HuH-7.5 (cell line): ENCODE results near the gene PLCL1.

ENCODE experiments used
- DNase-seq: peaks from one replicate; pipeline ENCODE4 v3.0.0; 2011; ENCODE audit warnings: low spot score

The PLCL1 gene

DNA sequence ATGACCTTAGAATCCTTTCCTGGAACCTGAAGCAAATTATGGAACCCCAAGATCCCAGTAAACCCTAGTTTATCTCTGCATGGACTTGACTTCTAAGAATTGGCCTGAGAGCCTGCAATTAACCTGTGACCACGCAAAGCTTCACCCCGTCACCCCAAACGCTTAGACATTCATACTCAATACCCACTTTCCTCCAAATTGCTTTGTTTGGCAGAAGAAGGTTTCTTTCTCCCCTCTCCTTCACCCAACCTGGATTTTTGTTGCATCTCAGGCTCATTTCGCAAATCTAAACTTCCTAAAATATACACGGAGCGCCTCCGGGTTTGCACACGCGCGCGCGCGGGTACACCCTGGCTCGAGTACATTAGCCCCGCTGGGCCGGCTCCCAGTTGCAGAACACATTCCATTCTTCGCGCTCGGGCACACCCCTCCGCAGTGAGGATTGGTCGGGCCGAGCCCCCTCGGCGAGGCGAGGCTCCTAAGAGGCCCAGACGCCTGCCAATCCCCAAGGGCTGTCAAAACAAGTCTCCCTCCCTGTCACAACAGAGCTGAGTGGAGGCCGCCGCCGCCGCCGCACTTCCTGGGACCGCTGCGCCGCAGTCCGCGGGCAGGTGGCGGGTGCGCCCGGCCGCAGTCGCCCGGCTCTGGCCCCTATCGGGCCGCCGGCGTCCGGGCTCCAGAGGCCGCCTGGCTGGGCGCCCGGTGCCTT is at the start of gene PLCL1:
TSS of gene PLCL1 (plus strand) at position 545 of the 709 bp plus-strand sequence.
- DNase-seq, result peak; percentile 83

DNA sequence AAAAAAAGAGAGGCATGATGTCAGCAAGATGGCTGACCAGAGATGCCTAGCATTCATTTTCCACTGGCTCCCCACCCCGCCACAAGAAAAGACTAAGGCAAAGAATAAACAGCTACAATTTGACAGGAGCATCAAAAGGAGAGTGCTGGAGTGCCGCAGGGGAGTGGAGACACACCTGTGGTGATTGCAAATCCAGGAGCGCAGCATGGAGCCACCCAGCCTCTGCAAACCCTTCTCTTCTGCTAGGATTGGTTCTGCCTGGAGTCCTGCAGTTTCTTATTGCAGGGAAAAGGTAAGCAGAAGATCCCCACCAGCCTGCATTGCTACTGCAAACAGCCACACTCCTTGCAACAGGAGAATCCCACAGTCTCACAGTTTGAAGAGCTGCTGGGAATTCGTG is 45.4 kb upstream of the PLCL1 start:
- DNase-seq, result no peak

GRCh38 chr2:197759625-197760292 is 44.6 kb upstream of the PLCL1 start:
- no peak for DNase-seq

- no peak for DNase-seq
These were observed 44.1 kb upstream of the PLCL1 start for GRCh38 chr2:197760293-197760657.

DNA sequence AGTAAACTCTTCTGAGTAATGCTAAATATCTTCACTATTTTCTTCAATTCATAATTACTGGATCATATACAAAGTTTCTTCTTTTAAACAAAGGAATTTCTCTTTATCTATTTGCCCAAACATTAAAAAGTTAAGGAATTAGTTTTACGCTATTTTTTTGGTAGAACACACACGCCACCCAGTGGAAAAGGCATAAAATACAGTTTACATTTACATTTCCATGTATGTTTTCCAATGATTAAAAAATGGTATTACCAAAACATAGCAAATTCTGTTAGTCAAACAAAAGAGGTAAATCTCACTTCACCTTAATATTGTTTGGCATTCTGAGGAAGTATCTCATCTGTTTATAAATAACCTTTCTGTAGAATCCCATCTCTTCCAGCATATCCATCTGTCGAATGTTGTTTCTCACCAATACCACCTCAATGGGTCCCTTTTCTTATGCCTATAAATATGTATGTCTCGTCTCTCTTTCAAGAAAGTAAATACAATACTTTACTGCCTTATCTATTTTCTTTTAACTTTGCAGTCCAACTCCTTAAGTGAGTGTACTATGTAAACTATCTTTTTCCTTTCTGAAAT is 26.5 kb upstream of the PLCL1 start:
- DNase-seq, result no peak

DNA sequence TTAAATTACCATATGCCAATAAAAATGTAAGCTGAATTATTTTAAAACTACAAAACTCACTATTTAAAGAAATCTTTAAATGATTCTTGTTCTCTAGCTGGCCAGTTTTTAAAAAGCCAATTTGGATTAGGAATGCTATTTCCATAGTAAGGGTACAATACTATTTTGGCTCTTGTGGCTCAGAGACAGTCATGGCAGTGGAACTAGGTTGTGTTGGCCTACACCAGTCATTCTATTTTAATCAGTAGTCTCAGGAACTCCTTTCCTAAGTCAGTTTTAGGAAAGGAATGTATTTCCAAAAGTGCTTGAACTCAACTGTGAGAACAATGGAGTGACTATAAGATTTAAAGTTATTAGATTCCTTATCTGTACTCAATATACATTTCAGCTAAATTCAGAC is 25.1 kb upstream of the PLCL1 start:
- DNase-seq, result no peak

DNA sequence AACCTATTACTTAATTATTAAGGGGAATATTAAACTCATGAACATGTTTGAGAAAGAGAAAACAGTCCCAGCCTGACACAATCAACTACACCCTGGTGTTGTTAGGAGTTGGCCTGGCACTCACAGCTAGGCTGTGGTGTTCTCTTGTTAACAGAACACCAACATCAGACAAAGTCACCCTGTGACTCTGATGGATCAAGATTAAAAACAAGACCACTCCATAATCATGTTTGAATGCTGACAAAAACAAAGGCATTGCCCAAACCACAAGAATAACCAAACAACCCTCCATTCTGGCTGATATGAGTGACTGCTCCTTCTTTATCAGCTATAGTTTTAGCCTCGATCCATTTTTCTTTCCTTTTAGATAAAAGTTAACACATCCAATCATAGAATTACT is 22.3 kb upstream of the PLCL1 start:
- DNase-seq, result no peak

DNA sequence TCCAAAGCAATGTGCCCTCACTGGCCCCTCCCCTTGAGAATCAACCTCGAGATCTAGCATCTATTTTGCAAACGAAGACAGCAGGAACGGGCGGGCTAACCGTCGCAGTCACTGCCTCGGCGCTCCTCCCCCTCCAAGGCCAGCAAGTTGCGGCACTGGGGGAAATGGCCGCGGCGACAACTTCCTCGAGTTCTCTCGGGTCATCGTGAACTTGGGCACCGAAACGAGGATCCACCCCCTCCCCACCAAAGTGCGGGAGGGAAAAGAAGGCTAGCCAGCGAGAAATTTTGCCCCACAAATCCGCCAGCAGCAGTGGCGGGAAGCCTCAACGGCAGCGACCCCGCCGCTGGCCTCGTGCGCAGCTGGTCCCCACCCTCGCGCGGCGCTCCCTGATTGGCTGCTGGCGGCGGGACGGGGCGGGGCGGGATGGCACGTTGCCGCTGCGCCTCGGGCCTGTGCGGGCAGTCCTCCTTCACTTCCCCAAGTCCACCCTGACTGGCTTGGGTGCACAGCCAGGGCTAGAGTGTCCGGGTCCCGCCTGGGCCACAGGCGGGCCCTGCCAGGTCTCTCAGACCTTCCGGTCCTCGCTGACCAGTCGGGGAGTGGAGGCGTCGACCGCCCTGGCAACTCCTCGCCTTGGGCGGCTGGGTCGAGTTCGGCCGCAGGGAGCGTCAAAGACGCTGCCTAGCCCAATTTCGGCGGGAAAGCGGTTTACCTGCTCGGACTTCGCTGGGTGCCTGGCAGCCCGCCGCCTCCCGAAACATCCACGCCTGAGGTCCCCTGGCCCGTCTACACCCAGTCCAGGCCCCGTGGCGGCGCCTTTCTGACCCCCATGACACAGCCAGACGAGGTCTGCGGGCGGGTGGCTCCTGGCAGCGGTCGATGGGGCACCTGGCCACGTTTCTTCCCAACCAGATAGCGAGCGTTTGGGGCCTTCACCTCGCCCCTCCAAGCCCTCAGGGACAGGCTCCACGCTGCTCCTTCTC is 19.1 kb upstream of the PLCL1 start, which contains the start of gene BOLL:
TSS of gene BOLL (minus strand) at position 364 of the 986 bp plus-strand sequence. CDS start 3,469 bp downstream, outside the sequence.
- DNase-seq, result no peak

GRCh38 chr2:197786010-197786877 is 18.1 kb upstream of the PLCL1 start:
- DNase-seq, result no peak

- no peak for DNase-seq
These were observed 10.9 kb upstream of the PLCL1 start for GRCh38 chr2:197793456-197793855.

DNA sequence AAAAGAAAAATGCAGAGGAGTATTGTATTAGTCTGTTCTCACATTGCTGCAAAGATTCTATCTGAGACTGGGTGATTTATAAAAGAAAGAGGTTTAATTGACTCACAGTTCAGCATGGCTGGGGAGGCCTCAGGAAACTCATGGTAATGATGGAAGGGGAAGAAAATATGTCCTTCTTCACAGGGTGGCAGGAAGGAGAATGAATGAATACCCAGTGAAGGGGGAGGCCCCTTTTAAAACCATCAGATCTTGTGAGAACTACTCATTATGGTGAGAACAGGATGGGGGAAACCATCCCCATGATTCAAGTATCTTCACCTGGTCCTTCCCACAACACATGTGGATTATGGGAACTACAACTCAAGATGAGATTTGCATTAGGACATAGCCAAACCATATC is 9.1 kb upstream of the PLCL1 start:
- no peak for DNase-seq

DNA sequence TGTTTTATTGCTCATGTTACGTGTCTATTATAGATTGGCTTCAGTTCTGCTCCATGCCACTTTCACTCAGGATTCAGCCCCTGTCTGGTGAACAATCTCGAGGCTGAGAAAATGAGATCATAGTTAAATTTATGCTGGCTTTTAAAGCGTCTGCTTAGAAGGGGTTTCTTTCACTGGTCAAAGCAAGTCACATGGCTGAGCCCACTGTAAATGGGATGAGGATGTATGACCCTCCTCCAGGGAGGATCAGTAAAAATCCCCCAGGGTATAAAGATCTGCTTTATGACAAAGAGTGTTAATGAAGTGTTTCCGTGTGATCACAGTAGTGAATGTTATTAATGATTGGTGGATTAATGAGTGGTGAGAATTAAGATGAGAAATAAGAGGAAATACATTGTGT is 6.2 kb upstream of the PLCL1 start:
- DNase-seq, result no peak

DNA sequence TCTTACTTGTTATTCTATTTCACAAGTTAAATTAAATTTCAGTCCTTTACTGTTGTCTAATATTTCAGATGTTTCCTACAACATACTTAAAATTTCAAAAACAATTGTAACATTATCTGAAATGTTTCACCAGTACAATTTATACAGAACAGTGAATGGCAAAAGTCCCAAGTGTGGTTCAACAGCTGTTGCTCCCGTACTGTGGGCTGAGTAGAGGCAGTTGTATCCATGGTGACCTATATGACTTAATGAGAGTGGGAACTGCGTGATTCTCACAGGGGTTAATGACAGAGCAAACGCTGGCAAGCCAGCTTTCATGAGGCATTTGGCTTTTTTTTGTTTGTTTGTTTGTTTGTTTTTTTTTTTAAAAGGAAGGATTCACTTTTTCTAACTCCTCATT is 5.3 kb upstream of the PLCL1 start:
- DNase-seq, result no peak

- no peak for DNase-seq
These were observed 4.3 kb upstream of the PLCL1 start for GRCh38 chr2:197800091-197800490.

GRCh38 chr2:197801033-197801432 is 3.4 kb upstream of the PLCL1 start:
- no peak for DNase-seq

GRCh38 chr2:197803033-197803444 is 1.4 kb upstream of the PLCL1 start:
- DNase-seq, result peak; percentile 36

DNA sequence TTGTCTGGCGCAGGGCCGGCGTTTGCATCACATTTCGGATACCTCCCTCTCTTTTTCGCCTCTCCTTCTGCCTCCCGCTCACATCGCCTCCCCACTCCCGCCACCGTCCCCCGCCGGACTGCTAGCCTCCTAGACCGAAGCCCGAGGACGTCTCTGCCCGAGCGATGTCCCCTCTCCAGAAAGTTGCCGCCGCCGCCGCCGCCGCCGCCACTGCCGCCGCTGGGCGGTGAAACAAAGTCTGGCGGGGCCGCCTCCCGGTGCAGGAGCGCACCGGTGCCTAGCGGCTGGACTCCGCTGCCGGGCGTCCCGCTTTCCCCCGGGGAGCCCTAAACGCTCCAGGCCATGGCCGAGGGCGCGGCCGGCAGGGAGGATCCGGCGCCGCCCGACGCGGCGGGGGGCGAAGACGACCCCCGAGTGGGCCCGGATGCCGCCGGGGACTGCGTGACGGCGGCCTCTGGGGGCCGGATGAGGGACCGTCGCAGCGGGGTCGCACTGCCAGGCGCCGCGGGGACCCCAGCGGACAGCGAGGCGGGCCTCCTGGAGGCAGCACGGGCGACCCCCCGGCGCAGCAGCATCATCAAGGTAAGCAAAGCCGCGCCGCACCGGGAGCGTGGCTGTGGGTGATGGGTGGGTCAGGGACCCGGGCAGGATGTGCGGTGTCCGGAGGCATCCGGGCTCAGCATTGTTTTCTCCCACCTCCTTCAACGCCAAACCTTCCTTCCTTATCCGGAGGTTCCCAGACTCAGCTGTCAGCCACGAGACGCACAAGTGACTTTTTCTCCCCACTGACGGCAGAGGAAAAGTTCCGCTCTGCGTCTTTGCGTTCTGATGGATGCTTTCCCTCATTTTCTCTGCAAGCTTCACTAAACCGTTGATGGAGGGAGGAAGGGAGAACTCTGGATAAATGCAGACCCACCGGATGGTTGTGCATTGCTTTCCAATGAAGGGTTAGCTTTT is 643 bp downstream of the PLCL1 start:
- peak; percentile 23 for DNase-seq

GRCh38 chr2:197805715-197806633 is 1.6 kb downstream of the PLCL1 start:
- no peak for DNase-seq

GRCh38 chr2:197809064-197809463 is 4.7 kb downstream of the PLCL1 start:
- no peak for DNase-seq
